GM10248 (cell line): ENCODE results near the gene HECW1.

Source experiments
- CTCF ChIA-PET: fragments of 300-600 bp; sonication (Branson Sonifier 250); formaldehyde crosslinking; extraction: SDS; loops from one replicate; lab custom pipeline; 2021; ENCODE audit warnings: antibody characterized with exemption; lab: Yijun Ruan, JAX
- POLR2A ChIA-PET: fragments of 350-650 bp; sonication (Branson Sonifier 250); formaldehyde crosslinking; extraction: SDS; loops from one replicate; lab custom pipeline; 2020; ENCODE audit warnings: antibody characterized with exemption; lab: Yijun Ruan, JAX
- DNase-seq: peaks from one replicate; pipeline ENCODE4 v3.0.0; 2012; ENCODE audit errors: extremely low spot score
- CTCF ChIP-seq: IDR thresholded peaks from 2 replicates; pipeline ENCODE4 v1.5.1; 2012; ENCODE audit warnings: mild to moderate bottlenecking, low read depth; ENCODE audit errors: extremely low read depth, missing control alignments, control extremely low read depth

HECW1 gene

GRCh38 chr7:43433639-43434038, 321.2 kb downstream of the HECW1 start:
- no peak for TF ChIP-seq CTCF
- ChIA-PET POLR2A (no interaction called here), CTCF (interaction anchor here (2.0 kb wide), 1 partner anchor 21 kb away, joined by 5 read pairs; no protein-coding TSS in a partner anchor)
- DNase-seq = no peak

DNA sequence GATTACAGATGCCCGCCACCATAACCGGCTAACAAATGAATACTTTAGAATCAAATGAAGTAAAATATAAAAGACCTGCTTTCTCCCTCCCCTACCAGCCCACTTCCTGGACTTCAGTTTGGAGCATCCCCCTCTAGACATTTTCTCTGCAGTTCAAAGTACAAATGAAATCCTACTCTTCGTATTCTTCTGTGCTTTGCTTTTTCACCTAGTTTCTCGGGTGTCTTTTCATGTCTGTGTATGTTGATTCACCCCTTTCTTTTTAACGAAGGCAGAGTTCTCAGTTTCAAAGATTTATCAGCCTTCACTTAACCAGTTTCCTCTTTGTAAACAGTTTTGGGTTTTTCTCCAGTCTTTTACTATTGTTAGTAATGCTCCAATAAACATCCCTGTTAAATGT, 324.6 kb downstream of the HECW1 start:
- no peak for DNase-seq
- ChIA-PET CTCF (no interaction called here), POLR2A (no interaction called here)
- TF ChIP-seq CTCF = no peak

DNA sequence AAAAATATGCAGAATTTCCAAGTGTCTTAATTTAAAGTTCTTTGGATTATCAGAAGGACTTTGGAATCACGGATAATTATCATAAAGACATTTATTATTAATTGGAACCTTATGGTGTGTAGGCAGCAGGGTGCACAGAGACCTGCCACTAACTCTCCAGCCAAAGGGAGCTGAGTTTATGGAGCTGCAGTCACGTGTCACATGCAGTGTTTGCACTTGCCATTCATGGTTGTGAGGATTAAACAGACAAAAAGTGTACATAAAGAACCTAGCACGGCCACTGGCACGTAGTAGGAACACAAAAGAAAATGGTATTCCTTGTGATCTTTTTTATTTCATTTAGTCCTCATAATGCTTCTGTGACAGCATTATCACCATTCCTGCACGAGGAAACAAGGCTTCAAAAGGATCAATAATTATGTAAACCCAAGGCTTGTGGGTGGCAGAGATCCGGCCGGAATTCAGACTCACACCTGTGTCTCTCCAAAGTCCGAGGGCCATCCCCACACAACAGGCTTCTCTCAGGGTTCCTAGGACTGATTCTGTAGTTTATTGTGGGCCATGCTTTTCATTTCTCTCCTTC, 326.5 kb downstream of the HECW1 start:
- DNase-seq = no peak
- ChIA-PET POLR2A (no interaction called here), CTCF (interaction anchor here (0.7 to 4.0 kb wide), 38 partner anchors 9 to 1498 kb away, joined by 3 to 37 read pairs (median 4); partner anchors contain the start of gene STK17A)
- TF ChIP-seq CTCF = no peak

- TF ChIP-seq CTCF = peak; percentile 82
- POLR2A ChIA-PET = no interaction called here
- CTCF ChIA-PET = interaction anchor here (0.6 to 4.0 kb wide), 49 partner anchors 9 to 1506 kb away, joined by 3 to 37 read pairs (median 4); partner anchors contain the start of genes MRPL32, PSMA2 and STK17A
- DNase-seq = peak; percentile 83
Observed at GRCh38 chr7:43439631-43440401, 327.4 kb downstream of the HECW1 start.

DNA sequence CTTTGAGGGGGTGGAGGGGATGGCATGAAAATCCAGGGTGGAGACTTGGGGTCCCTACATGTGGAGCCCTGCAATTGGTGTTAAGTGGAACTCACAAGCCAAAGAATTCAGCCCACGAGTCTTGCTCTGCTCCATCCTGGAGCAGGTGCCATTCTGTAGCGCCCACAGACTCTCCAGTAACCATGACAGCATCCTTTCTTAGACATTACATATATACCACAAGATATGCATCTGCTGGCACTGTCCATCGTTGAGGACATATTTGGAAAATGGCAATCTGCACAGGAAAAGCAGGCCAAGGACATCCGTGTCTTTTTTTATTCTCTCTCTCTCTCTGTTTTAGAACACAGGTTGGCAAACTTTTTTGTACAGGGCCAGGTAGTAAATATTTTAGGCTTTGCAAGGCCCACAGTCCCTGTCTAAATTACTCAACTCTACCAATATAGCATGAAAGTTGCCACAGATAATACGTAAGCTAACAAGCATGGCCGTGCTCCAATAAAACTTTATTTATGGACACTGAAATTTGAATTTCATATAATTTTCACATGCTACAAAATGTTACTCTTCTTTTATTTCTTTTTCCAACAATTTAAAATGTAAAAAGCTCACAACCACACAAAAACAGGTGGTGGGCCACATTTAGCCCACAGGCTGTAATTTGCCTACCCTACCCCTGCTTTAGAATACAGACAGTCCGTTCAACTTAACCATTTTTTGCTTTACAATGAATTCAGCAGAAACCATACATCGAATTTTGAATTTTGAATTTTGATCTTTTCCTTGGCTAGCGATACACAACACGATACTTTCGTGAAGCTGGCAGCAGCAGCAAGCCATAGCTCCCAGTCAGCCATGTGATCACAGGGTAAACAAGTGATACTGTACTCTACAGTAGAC, 329.0 kb downstream of the HECW1 start:
- ChIA-PET CTCF (interaction anchor here (0.9 to 4.7 kb wide), 13 partner anchors 11 to 1501 kb away, joined by 3 to 37 read pairs (median 12); partner anchors contain the start of gene STK17A), POLR2A (no interaction called here)
- DNase-seq = no peak
- TF ChIP-seq CTCF = no peak

- CTCF ChIA-PET = interaction anchor here (2.0 to 4.7 kb wide), 2 partner anchors 13 to 502 kb away, joined by 5 to 32 read pairs; no protein-coding TSS in a partner anchor
- POLR2A ChIA-PET = no interaction called here
- TF ChIP-seq CTCF = no peak
- no peak for DNase-seq
Observed at GRCh38 chr7:43443381-43443780, 330.9 kb downstream of the HECW1 start.
